HepG2 (cell line): ENCODE measurements around the gene MISFA. TPM values are rescaled to one million over a fixed set of nuclear protein-coding genes. Genes with fewer than 3 reads are reported as not detected.
A peak's percentile ranks its signal among the peaks of the same experiment; 100 is the strongest.

Experiments
- KDM1A ChIP-seq: IDR thresholded peaks from 2 replicates; pipeline ENCODE4 v1.6.1; 2016; ENCODE audit warnings: missing compliant biosample characterization
- LRRFIP1 ChIP-seq: sonication (generic); formaldehyde crosslinking; conservative IDR thresholded peaks from 2 replicates; pipeline ENCODE4 v1.4.0; 2020; ENCODE audit warnings: missing genetic modification reagents
- MAFG ChIP-seq: sonication (generic); formaldehyde crosslinking; IDR thresholded peaks from 2 replicates; pipeline ENCODE4 v1.5.1; 2020; ENCODE audit warnings: mild to moderate bottlenecking, missing genetic modification reagents
- RBFOX2 ChIP-seq: fragments of 200-400 bp; formaldehyde crosslinking; IDR thresholded peaks from 2 replicates; pipeline ENCODE4 v1.6.1; 2017; ENCODE audit warnings: low read depth, mild to moderate bottlenecking, low read length
- YEATS4 ChIP-seq: sonication (generic); formaldehyde crosslinking; IDR thresholded peaks from 2 replicates; pipeline ENCODE4 v1.4.0; 2020; ENCODE audit warnings: missing genetic modification reagents, borderline replicate concordance
- ZHX2 ChIP-seq, 2 experiments: sonication (generic) in 1 of 2; formaldehyde crosslinking in 1 of 2; IDR thresholded peaks; 2 replicates each; pipeline versions ENCODE4 v1.6.1 to v1.9.0; 2014 to 2022; ENCODE audit warnings: antibody characterized with exemption in 1 of 2, borderline replicate concordance in 1 of 2, inconsistent platforms in 1 of 2, low read depth in 1 of 2, missing genetic modification reagents in 1 of 2
- ZNF12 ChIP-seq: sonication (generic); formaldehyde crosslinking; IDR thresholded peaks from 2 replicates; pipeline ENCODE4 v1.5.0; 2020; ENCODE audit warnings: missing genetic modification reagents
- ZNF281 ChIP-seq: sonication (generic); formaldehyde crosslinking; IDR thresholded peaks from 2 replicates; pipeline ENCODE4 v1.4.0; 2020; ENCODE audit warnings: missing genetic modification reagents, borderline replicate concordance
- ZNF430 ChIP-seq: sonication (generic); formaldehyde crosslinking; IDR thresholded peaks from 2 replicates; pipeline ENCODE4 v1.9.0; 2021; ENCODE audit warnings: mild to moderate bottlenecking, missing genetic modification reagents
- ZNF460 ChIP-seq: sonication (generic); formaldehyde crosslinking; IDR thresholded peaks from 2 replicates; pipeline ENCODE4 v1.5.1; 2020; ENCODE audit warnings: missing genetic modification reagents, mild to moderate bottlenecking, borderline replicate concordance
- ZNF580 ChIP-seq: IDR thresholded peaks from 2 replicates; pipeline ENCODE4 v1.6.1; 2016; ENCODE audit warnings: low read depth, borderline replicate concordance
- ZNF597 ChIP-seq: sonication (generic); formaldehyde crosslinking; IDR thresholded peaks from 2 replicates; pipeline ENCODE4 v1.5.0; 2020; ENCODE audit warnings: missing genetic modification reagents
- ZNF629 ChIP-seq: sonication (generic); formaldehyde crosslinking; conservative IDR thresholded peaks from 2 replicates; pipeline ENCODE4 v1.5.0; 2020; ENCODE audit warnings: missing genetic modification reagents
- ZNF841 ChIP-seq: sonication (generic); formaldehyde crosslinking; IDR thresholded peaks from 2 replicates; pipeline ENCODE4 v1.8.1; 2023; ENCODE audit warnings: missing genetic modification reagents, borderline replicate concordance
- polyA plus RNA-seq, 8 experiments: library from polyadenylated mRNA; depleted of rRNA in 3 of 8; stranded (reverse) in 7 of 8; unstranded in 1 of 8; fragments of >200 nt; fragmentation: Illumina TruSeq in 4 of 8; extraction: Trizol in 4 of 8; gene quantifications; 2 replicates each; pipeline versions ENCODE4 v1.2.1 to v1.2.3, GENCODE V29; 2011 to 2016; ENCODE audit warnings: low read depth in 4 of 8, missing spikeins in 1 of 8, mixed read lengths in 1 of 8; ENCODE audit not compliant: insufficient read depth in 1 of 8
- total RNA-seq, 5 experiments: library from RNA; depleted of rRNA; stranded (reverse); fragments of >200 nt; fragmentation: Illumina TruSeq; extraction: Trizol; gene quantifications; 2 replicates each; pipeline ENCODE4 v1.2.3, GENCODE V29; 2016; ENCODE audit warnings: low read depth in 1 of 5

The MISFA gene
- total and polyA plus RNA-seq, 2 of the 13 experiments (the other 11 are each of a cell fraction or from before 2014, with no cell fraction given): 1.4 to 5.4 TPM

- peak; percentile 96 for TF ChIP-seq ZNF580 (CRISPR knock-in tag)
- TF ChIP-seq ZNF597 (CRISPR knock-in tag): no peak
- peak; percentile 42; the same call in 1 of the 2 replicates for TF ChIP-seq ZNF12 (CRISPR knock-in tag)
- TF ChIP-seq ZNF430: peak; percentile 82; the same call in 1 of the 2 replicates
- peak; percentile 19; the same call in 1 of the 2 replicates for TF ChIP-seq ZHX2 (IDR thresholded peaks at IDR 0.05; ENCODE audit: low read depth)
- TF ChIP-seq ZHX2 (CRISPR knock-in tag; IDR thresholded peaks at IDR 0.05; ENCODE audit: borderline replicate concordance): peak; percentile 41
- TF ChIP-seq ZNF281: 0 out of 2 replicates have a peak, but pooled peaks have one; percentile 9
- no peak for TF ChIP-seq ZNF841
- no peak for TF ChIP-seq MAFG
- TF ChIP-seq LRRFIP1 (CRISPR knock-in tag): no peak
- TF ChIP-seq ZNF460: no peak
- TF ChIP-seq ZNF629: peak; percentile 27; the same call in 1 of the 2 replicates
- no peak for TF ChIP-seq KDM1A
- TF ChIP-seq RBFOX2: peak; percentile 91
- peak; percentile 92 for TF ChIP-seq YEATS4
These were observed 11.0 kb upstream of the MISFA start, which contains the start of gene UEVLD (continued) for GRCh38 chr11:18588297-18589252.
